SH-SY5Y (cell line): ENCODE measurements around the gene KRT80.

Experiments
- GATA2 ChIP-seq: IDR thresholded peaks from 2 replicates; pipeline ENCODE4 v1.6.1; 2011; ENCODE audit warnings: mild to moderate bottlenecking, low read depth, low read length
- GATA3 ChIP-seq: IDR thresholded peaks from 2 replicates; pipeline ENCODE4 v1.6.1; 2011; ENCODE audit warnings: low read depth, mild to moderate bottlenecking, low read length, moderate library complexity

DNA sequence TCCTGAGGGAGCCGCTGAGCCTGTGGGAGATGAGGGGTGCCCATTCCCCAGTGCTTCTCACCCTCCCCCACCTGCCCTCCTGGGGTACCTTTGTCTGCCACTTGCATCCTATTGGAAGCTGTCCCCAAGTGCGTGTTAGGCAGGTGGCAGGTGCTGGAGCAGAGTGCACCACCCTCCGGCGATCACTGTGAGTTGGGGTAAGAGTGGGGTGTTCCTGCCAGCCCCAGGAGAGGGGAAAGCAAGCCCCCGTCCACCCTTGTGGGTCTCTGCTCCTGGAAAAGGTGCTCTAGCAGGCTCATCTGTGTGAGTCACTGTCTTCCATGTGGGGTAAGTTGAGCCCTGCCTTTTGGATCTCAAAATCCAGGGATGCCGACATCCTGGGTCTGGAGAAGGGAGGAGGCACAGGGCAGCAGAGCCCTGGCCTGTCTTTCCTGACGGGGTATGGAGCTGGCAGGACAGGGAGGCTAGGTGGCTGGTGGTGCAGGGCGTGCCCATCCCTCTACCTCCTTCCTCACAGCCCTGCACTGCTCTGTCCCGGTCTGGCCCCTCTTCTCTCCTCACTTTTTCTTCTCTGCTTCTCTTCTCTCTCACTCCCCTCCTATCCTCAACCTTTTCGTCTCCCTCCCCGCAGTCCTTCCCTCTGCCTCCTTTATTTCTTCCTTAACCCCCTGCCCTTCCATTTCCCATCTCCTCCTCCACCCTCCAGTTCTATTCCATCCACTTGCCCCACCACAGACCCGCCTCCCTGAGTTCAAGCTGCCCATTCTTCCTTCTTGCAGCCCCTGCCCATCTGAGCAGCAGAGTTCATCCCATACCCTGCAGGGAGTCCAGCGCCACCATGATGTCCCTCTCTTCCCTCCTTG, 21.1 kb upstream of the KRT80 start:
- TF ChIP-seq GATA3, result no peak
- TF ChIP-seq GATA2, result no peak
